ENCODE data around the gene MT1M.

DNA sequence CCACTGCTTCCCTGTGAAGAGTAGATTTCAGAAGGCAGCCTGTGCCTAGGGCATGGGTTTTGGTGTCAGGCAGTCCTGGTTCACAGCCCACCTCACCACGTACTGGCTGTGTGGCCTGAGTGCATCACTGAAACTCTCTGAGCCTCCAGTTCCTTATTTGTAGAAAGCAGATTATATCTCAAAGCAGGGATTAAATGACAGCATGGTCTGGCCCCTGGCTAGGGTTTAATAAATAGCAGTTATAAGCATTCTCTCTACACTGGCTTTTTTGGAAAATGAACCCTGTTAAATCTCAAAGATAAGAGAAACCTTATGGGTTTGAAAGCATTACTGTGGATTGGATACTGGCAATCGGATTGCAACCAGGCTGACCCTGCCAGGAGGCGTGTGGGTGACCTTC lies 2.9 kb upstream of the MT1M start:
- TF ChIP-seq, protein P1, sequence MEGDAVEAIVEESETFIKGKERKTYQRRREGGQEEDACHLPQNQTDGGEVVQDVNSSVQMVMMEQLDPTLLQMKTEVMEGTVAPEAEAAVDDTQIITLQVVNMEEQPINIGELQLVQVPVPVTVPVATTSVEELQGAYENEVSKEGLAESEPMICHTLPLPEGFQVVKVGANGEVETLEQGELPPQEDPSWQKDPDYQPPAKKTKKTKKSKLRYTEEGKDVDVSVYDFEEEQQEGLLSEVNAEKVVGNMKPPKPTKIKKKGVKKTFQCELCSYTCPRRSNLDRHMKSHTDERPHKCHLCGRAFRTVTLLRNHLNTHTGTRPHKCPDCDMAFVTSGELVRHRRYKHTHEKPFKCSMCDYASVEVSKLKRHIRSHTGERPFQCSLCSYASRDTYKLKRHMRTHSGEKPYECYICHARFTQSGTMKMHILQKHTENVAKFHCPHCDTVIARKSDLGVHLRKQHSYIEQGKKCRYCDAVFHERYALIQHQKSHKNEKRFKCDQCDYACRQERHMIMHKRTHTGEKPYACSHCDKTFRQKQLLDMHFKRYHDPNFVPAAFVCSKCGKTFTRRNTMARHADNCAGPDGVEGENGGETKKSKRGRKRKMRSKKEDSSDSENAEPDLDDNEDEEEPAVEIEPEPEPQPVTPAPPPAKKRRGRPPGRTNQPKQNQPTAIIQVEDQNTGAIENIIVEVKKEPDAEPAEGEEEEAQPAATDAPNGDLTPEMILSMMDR (IDR thresholded peaks at IDR 0.05 in 8 of 11, conservative IDR thresholded peaks at IDR 0.05 in 3 of 11), result no peak
- no peak for TF ChIP-seq POLR2AphosphoS5 (IDR thresholded peaks at IDR 0.05)
- no peak for TF ChIP-seq POLR2A (IDR thresholded peaks at IDR 0.05)
